Fibroblast of lung (primary cell): ENCODE data around the gene INHBE. TPM values are rescaled to one million over a fixed set of nuclear protein-coding genes. Genes with fewer than 3 reads are reported as not detected.
A peak's percentile ranks its signal among the peaks of the same experiment; 100 is the strongest.

Experiments
- DNase-seq, 2 donors: peaks; one replicate each; pipeline versions ENCODE4 v3.0.0 to v3.0.0-alpha.2; 2010; ENCODE audit warnings: low read depth in 2 of 2
- H2AFZ ChIP-seq: 2 replicates; pipeline ENCODE4 v1.5.1; 2012; ENCODE audit warnings: low read length, control low read depth, inconsistent platforms
- H3K27ac ChIP-seq: 2 replicates; pipeline ENCODE4 v1.5.1; 2011; ENCODE audit warnings: low read length, control low read depth; ENCODE audit not compliant: insufficient read depth
- H3K27me3 ChIP-seq: 2 replicates; pipeline ENCODE4 v1.5.1; 2011; ENCODE audit warnings: mild to moderate bottlenecking, low read length; ENCODE audit not compliant: control insufficient read depth, insufficient read depth
- H3K36me3 ChIP-seq: 2 replicates; pipeline ENCODE4 v1.5.1; 2011; ENCODE audit warnings: low read length; ENCODE audit not compliant: control insufficient read depth, insufficient read depth
- H3K4me1 ChIP-seq: 2 replicates; pipeline ENCODE4 v1.5.1; 2011; ENCODE audit warnings: low read length; ENCODE audit not compliant: control insufficient read depth, insufficient read depth; ENCODE audit errors: extremely low read depth
- H3K4me2 ChIP-seq: 2 replicates; pipeline ENCODE4 v1.5.1; 2011; ENCODE audit warnings: low read length, control low read depth; ENCODE audit not compliant: insufficient read depth; ENCODE audit errors: extremely low read depth
- H3K4me3 ChIP-seq, 4 experiments: fragments of 200-600 bp in 1 of 4; sonication (generic) in 1 of 4; replicated peaks in 1 of 4; 2 replicates each; pipeline ENCODE4 v1.5.1; 2011 to 2016; ENCODE audit warnings: low read length in 4 of 4, low read depth in 3 of 4, mild to moderate bottlenecking in 3 of 4, control low read depth in 2 of 4, inconsistent platforms in 1 of 4, mixed read lengths in 1 of 4; ENCODE audit not compliant: insufficient read depth in 1 of 4; ENCODE audit errors: control extremely low read depth in 1 of 4
- H3K79me2 ChIP-seq: 2 replicates; pipeline ENCODE4 v1.5.1; 2012; ENCODE audit warnings: mild to moderate bottlenecking, low read length, inconsistent platforms; ENCODE audit not compliant: control insufficient read depth, insufficient read depth
- H3K9ac ChIP-seq: 2 replicates; pipeline ENCODE4 v1.5.1; 2011; ENCODE audit warnings: mild to moderate bottlenecking, low read length, control low read depth; ENCODE audit not compliant: insufficient read depth
- H3K9me3 ChIP-seq: 2 replicates; pipeline ENCODE4 v1.5.1; 2012; ENCODE audit warnings: low read depth, low read length; ENCODE audit not compliant: control insufficient read depth, insufficient read depth
- H4K20me1 ChIP-seq: 2 replicates; pipeline ENCODE4 v1.5.1; 2011; ENCODE audit warnings: low read length; ENCODE audit not compliant: control insufficient read depth, insufficient read depth; ENCODE audit errors: extremely low read depth
- EZH2 ChIP-seq: IDR thresholded peaks from 2 replicates; pipeline ENCODE4 v1.5.1; 2012; ENCODE audit warnings: low read length, control low read depth, mild to moderate bottlenecking; ENCODE audit errors: missing control alignments
- polyA plus RNA-seq, 2 donors: library from polyadenylated mRNA; depleted of rRNA in 1 of 2; stranded (reverse) in 1 of 2; unstranded in 1 of 2; fragments of >200 nt; gene quantifications; 2 replicates each; pipeline ENCODE4 v1.2.1, GENCODE V29; 2011 to 2012; ENCODE audit warnings: missing spikeins in 1 of 2
- total RNA-seq: library from RNA; depleted of rRNA; stranded (reverse); fragments of >200 nt; gene quantifications from 2 replicates; pipeline ENCODE4 v1.2.1, GENCODE V29; 2014
- TF ChIP-seq, protein P1 (sequence below), 2 donors: IDR thresholded peaks in 1 of 2; conservative IDR thresholded peaks in 1 of 2; 1 replicate in 1 of 2; 2 replicates in 1 of 2; pipeline ENCODE4 v1.5.1; 2011 to 2012; ENCODE audit warnings: low read length in 2 of 2, control low read depth in 1 of 2, inconsistent platforms in 1 of 2, low read depth in 1 of 2, mild to moderate bottlenecking in 1 of 2

The INHBE gene
- total and polyA plus RNA-seq, 2 donors (not counting 1 experiment from before 2014, with no cell fraction given): 0.67 to 26.4 TPM

DNA sequence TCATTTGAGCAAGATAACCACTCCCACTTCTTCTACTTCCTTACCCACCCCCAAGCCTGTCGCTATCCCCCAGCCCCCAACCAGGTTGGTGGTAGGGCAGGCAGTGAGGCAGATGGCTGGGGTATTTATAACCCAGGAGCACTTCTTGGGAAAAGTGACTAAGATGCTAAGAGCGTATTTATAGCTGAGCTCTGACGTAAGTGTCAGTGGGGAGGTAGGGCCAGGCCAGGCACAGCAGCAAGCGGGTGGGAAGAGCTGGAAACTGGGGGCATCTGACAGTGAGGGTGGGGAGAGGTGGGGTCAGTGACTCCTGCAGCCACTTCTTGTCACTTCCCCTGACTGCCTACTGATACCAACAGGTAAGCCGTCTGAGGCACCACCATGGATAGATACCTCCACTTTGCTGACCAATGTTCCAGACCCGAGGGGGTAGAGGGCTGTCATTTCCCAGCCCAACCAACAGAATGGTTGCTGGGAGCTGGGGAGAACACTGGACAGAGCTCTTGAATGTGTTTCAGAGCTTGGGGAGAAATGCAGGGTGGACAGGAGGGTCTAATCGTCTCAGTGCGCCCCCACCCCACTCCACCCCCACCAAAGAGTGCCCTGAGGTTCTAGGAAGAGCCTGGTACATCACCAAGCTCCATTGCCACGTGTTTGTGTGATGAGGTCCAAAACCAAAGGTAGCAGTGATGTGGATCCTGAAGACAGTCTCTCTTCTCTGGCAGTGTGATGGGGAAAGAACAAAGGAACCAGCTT, 2.7 kb upstream of the INHBE start:
- H4K20me1 ChIP-seq: no peaks in the 10 kb centered on the region
- no peaks in the 10 kb centered on the region for H3K36me3 ChIP-seq
- H3K4me1 ChIP-seq: peaks cover 25% of the 10 kb centered on the region
- peak overlapping the region; percentile 36 for H3K9ac ChIP-seq
- no peak for TF ChIP-seq EZH2
- TF ChIP-seq, protein P1, sequence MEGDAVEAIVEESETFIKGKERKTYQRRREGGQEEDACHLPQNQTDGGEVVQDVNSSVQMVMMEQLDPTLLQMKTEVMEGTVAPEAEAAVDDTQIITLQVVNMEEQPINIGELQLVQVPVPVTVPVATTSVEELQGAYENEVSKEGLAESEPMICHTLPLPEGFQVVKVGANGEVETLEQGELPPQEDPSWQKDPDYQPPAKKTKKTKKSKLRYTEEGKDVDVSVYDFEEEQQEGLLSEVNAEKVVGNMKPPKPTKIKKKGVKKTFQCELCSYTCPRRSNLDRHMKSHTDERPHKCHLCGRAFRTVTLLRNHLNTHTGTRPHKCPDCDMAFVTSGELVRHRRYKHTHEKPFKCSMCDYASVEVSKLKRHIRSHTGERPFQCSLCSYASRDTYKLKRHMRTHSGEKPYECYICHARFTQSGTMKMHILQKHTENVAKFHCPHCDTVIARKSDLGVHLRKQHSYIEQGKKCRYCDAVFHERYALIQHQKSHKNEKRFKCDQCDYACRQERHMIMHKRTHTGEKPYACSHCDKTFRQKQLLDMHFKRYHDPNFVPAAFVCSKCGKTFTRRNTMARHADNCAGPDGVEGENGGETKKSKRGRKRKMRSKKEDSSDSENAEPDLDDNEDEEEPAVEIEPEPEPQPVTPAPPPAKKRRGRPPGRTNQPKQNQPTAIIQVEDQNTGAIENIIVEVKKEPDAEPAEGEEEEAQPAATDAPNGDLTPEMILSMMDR (conservative IDR thresholded peaks at IDR 0.05 in 1 of 2, IDR thresholded peaks at IDR 0.05 in 1 of 2; ENCODE audit: low read depth in 1 of 2, low read length in 2 of 2): no peak
- no peaks in the 10 kb centered on the region for H3K9me3 ChIP-seq
- peak overlapping the region; percentile 80 for H3K27ac ChIP-seq
- H3K79me2 ChIP-seq: no peaks in the 10 kb centered on the region
- no peak overlapping the region for H3K4me3 ChIP-seq
- H3K4me2 ChIP-seq: peak overlapping the region; percentile 60
- H3K27me3 ChIP-seq: no peaks in the 10 kb centered on the region
- peak; percentile 86 to 94 for DNase-seq
- peak overlapping the region; percentile 57 for H2AFZ ChIP-seq

DNA sequence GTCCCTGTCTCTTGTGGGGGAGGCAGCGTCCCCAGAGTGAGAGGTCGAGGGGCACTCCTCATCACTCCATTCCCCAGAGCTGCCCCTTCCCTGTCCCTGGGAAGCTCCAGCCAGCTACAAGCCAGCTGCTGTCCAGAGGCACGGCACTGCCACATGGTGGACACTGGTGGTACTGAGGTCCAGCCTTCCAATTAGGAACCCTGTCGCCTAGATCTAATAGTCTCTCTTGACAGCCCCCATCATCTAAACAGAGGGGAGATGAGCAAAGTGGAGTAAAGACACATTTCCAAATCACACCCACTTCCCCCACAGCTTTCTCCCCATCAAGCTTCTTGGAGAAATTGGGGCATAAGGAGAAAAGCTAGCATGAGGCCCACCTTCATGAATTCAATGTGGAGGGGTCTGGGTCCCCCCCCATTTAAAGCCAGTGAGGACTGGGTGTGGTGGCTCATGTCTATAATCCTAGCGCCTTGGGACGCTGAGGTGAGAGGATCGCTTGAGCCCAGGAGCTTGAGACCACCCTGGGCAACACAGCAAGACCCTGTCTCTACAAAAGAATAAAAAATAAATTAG, 2.1 kb upstream of the INHBE start:
- Histone ChIP-seq H3K27ac (peak overlapping the region; percentile 80), H2AFZ (peak overlapping the region; percentile 57), H3K4me3 (no peak overlapping the region), H3K79me2 (no peaks in the 10 kb centered on the region), H3K9ac (no peak overlapping the region), H3K4me1 (peaks cover 25% of the 10 kb centered on the region), H3K27me3 (no peaks in the 10 kb centered on the region), H3K4me2 (no peak overlapping the region), H3K9me3 (no peaks in the 10 kb centered on the region), H3K36me3 (no peaks in the 10 kb centered on the region), H4K20me1 (no peaks in the 10 kb centered on the region)
- TF ChIP-seq, protein P1 (conservative IDR thresholded peaks at IDR 0.05 in 1 of 2, IDR thresholded peaks at IDR 0.05 in 1 of 2; ENCODE audit: low read depth in 1 of 2, low read length in 2 of 2): peak; percentile 94 to 98
- no peak for TF ChIP-seq EZH2
- peak; percentile 65 to 81 for DNase-seq

DNA sequence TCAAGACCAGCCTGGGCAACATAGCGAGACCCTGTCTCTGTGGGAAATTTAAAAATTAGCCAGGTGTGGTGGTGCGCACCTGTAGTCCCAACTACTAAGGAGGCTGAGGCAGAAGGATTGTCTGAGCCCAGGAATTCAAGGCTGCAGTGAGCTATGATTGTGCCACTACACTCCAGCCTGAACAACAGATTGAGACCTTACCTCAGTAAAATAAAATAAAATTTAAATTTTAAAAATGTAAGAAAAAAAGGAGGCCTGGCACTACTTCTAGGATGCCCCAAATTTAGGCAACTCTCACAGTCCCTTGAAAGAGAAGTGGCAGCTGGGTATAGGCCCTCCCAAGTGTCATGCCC, 918 bp upstream of the INHBE start:
- Histone ChIP-seq H3K9me3 (no peaks in the 10 kb centered on the region), H3K79me2 (no peaks in the 10 kb centered on the region), H3K27ac (no peak overlapping the region), H2AFZ (no peak overlapping the region), H3K36me3 (no peaks in the 10 kb centered on the region), H3K4me1 (peaks cover 25% of the 10 kb centered on the region), H4K20me1 (no peaks in the 10 kb centered on the region), H3K4me3 (no peak overlapping the region), H3K9ac (no peak overlapping the region), H3K27me3 (no peaks in the 10 kb centered on the region), H3K4me2 (no peak overlapping the region)
- DNase-seq: no peak
- TF ChIP-seq, protein P1 (conservative IDR thresholded peaks at IDR 0.05 in 1 of 2, IDR thresholded peaks at IDR 0.05 in 1 of 2; ENCODE audit: low read depth in 1 of 2, low read length in 2 of 2): no peak
- no peak for TF ChIP-seq EZH2
